GM21529 (cell line): ENCODE measurements around the gene FRAS1.
"Not testable (repeated sequence)": the region's sequence is repeated elsewhere in the genome, so short reads cannot be mapped to it uniquely, and the experiment has no call there.

Source experiments
- ATAC-seq: cut with Tn5 transposase; IDR thresholded peaks from one replicate; pipeline ENCODE4 v1.9.1; 2021; ENCODE audit not compliant: unreplicated experiment

FRAS1 gene

DNA sequence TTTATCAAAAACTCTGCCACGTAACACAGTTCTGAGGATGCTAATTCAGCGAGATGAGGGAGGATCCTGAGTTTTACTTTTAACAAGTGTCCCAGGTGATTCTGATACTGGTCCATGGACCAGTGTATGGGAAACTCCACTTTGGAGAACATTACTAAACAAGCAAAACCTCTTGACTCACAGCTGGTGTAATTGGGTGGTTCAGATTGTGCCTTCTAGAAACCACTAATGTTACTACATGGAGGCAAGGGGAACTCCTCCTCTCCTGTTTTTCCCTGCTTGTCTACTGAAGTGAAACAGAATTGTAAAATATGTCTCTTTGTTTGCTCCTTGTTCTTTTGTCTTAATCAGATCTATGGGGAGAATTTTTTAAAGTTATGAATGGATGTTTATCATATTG is 62.6 kb downstream of the FRAS1 start:
- no peak for ATAC-seq

- no peak for ATAC-seq
Observed at GRCh38 chr4:78120144-78120880, 63.2 kb downstream of the FRAS1 start.

- ATAC-seq = no peak
Observed at GRCh38 chr4:78121338-78121904, 64.3 kb downstream of the FRAS1 start.

DNA sequence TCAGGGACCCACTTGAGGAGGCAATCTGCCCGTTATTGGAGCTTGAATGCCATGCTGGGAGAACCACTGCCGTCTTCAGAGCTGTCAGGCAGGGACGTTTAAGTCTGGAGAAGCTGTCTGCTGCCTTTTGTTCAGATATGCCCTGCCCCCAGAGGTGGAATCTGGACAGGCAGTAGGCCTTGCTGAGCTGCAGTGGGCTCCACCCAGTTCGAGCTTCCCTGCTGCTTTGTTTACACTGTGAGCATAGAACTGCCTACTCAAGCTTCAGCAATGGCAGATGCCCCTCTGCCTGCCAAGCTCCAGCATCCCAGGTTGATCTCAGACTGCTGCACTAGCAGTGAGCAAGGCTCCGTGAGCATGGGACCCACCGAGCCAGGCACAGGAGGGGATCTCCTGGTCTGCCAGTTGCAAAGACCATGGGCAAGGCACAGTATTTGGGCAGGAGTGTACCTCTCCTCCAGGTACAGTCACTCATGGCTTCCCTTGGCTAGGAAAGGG is 68.8 kb downstream of the FRAS1 start:
- ATAC-seq = not testable (repeated sequence)

GRCh38 chr4:78129383-78130108 is 72.4 kb downstream of the FRAS1 start:
- no peak for ATAC-seq

GRCh38 chr4:78131403-78131802 is 74.3 kb downstream of the FRAS1 start:
- no peak for ATAC-seq

DNA sequence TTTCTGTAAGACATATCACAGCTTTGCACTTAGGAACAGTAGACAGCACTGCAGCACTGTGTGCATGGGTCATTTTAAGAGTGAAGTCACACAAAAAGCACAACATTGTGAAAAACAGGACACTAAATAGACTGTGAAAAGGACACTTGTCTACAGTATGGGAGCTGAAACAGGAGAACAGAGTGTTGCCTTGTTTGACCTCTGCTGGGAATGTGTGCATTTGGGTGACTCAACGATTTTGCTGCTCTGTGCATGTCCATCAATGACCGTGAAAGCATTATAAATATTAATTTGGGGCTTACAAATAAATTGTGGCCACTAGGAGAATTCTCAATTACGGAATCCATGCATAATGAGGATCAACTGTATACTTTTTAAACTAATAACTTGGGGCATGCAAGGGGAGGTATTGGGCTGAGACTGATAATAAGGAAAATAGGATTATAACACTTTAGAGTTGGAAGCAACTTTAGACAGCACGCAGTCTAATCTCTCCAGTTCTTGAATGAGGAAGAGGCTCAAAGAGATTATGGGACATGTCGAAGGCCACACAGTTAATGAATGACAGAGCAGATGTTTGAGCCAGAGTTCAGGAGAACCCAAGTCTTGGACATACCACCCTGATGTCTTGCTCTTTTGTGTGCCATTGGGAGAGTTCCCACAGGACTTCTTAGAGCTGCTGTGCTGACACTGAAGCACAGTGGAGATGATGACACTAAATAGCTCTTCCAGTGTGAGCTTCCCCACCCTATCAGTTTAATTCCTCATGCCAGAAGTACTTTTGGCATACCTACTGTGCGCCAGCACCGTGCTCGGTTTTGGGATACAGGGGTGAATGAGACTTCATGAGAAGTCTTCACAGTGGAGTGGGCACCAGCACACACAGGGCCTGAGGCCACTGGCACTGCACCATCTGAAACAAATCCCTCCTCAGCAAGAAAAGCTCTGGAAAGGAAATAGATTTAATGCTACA is 79.3 kb downstream of the FRAS1 start:
- ATAC-seq = no peak

- no peak for ATAC-seq
Observed at GRCh38 chr4:78137532-78137931, 80.4 kb downstream of the FRAS1 start.

DNA sequence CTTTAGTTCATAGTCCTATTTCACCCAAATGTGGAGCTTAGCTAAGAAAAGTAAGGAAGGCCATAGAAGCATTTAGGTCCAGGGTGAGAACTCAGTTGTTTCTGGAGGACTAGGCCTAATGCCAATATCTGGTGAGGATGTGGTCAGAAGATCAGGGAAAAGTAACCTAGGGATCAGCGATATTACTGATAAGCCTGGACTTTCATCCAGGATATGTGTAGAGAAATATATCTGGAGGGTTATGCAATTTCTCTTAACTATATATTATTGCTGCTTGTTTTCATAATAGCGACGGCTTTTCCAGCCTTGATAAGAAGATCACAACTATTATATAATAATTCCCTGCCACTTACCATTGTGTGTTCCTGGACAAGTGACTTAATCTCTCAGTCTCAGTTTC is 81.1 kb downstream of the FRAS1 start:
- no peak for ATAC-seq

GRCh38 chr4:78143634-78144033 is 86.5 kb downstream of the FRAS1 start:
- ATAC-seq = no peak

DNA sequence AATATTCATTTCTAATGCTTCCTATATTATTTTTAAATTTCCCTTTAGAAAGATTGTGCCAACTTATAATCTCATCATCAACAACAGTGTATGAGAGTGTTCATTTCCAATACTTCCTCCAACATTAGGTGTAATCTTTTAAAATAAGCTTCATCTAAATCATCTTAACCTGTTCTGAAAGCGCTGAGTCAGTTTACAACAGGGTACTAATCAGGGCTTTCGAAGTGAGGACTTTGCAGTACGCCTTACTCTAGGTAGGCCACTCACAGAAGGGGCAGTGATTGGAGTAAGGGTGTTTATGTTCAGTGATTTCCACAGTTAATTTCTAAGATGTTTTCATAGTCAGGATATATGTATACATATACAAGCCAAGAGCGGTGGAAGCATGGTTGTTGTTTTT is 87.9 kb downstream of the FRAS1 start:
- no peak for ATAC-seq

DNA sequence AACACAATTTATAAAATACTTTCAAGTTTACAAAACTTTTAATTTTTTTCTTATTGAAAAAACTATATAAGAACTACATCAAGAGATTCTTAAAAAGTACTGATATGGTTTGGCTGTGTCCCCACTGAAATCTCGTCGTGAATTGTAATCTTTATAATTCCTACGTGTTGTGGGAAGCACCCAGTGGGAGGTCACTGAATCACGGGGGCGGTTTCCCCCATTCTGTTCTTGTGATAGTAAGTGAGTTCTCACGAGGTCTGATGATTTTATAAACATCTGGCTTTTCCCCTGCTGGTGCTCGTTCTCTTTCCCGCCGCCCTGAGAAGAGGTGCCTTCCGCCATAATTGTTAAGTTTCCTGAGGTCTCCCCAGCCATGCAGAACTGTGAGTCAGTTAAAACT is 88.5 kb downstream of the FRAS1 start:
- ATAC-seq = no peak

DNA sequence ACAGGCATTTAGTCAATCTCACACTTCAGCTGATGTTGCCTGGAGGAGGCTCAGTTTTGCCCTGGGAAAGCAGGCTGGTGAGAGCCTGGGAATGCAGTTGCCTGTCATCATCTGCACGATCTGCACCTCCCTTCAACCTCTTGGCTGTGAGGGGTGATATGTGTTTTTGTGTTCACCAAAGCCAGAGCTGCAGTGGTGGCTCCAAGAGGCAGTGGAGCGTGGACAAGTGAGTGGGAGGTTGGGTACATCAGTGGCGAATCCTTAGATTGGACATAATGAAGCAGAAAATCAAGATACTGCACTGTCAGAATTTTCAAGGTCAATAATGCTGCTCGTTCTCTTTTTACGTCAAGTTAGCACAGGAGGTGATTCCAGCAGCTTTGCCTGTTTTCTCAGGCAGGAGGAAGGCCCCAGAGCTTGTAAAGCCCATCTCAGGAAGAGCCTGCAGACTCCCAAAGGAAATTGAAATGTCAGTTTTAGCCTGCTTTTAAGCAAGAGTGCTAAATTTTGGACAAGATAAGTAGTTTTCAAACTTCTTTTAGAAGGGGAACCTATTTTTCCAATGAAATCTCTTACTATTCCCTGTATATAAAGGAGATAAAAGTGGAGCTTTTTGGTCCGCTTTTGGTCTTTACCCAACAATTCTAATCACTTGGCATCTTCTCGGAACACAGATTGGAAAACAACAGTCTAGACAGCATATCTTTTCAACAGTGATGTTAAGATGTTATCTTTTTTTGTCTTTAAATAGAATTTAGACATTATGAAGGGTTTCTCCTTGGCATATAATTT is 92.8 kb downstream of the FRAS1 start:
- no peak for ATAC-seq

GRCh38 chr4:78150543-78150864 is 93.4 kb downstream of the FRAS1 start:
- ATAC-seq = no peak

DNA sequence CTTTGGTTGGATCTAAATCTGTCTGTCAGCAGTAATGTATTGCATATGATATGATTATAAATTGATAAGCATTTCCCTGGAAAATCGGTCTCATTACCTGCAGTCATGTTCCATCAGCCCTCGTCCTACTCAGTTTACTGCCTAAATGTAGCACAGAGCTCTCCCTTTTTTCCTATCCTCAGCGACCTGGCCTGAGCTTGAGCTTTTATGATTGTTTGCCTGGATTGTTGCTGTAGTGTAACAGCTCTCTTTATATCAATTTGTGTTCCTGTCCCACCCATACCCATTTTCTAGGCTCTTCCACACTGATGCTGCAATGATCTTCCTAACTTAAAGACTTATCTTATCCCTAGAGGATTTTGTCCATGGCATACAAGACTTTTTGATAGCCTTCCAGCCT is 95.7 kb downstream of the FRAS1 start:
- no peak for ATAC-seq

- no peak for ATAC-seq
Observed at GRCh38 chr4:78154972-78155590, 98.0 kb downstream of the FRAS1 start.

DNA sequence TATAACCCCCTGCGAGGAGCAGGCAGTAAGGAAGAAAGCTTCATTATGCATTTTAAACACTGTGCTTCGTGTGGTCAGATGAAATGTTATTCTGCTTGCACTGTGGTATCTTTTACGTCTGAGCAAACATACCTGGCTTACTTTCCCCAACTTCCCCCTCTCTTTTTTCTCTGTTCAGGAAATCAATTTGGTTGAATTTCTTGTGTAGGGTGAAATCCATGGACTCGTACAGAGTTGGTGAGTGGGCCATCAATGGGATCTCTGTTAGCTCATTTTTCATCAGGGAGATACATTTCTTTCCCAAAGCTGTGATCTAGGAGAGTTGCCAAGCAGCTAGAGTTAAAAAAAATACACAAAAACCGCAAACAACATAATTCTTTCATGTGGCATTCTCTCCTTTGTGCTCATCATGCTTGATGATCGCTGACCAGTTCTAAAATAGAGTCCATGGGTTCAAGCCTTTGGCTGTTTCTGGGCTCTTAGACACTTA is 98.5 kb downstream of the FRAS1 start:
- no peak for ATAC-seq

DNA sequence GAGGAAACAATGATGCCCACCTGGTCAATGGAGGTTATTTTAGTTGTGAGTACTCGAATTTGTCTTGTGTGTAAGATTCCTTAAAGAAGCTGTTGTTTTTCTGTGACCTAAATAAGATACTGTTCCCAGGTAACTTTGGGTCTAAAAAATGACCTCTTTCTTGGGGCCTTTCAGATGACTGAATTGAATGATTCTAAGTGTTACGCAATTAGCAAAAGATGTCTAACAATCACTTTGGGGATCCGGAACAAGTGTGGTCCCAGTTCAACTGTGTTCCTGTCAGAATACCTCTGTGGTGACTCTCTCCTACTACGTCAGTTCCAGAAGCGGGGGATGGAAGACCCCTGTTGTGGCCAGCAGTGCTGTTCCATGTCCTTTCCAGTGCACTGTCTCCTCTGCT is 99.4 kb downstream of the FRAS1 start:
- no peak for ATAC-seq

GRCh38 chr4:78162342-78162741 is 105.2 kb downstream of the FRAS1 start:
- no peak for ATAC-seq

DNA sequence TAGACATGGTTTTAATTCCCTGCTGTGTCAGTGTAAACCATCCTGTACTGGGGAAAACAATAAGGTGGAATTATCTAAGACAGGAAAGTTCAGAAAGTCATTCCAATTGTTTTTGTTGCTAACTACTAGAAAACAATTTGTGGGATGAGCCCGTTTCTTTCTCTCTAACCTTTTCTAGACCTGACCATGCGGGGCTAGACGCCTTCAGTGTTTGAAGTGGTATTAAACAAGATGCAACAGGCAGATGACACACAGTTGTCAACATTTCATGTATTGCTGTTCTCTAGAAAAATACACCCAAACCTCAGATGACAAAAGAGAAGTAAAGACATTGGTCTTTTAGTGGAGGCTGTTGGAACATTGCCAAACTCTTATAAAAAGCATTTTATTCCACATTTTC is 105.7 kb downstream of the FRAS1 start:
- no peak for ATAC-seq
